DND-41 (cell line): ENCODE results near the gene IER2.
"Not testable (repeated sequence)": the region's sequence is repeated elsewhere in the genome, so short reads cannot be mapped to it uniquely, and the experiment has no call there.

Source experiments
- ATAC-seq: fragments of 200-7000 bp; cut with Tn5 transposase; 3 replicates; pipeline ENCODE4 v1.9.1; 2021; ENCODE audit warnings: low read depth; ENCODE audit not compliant: insufficient read depth
- DNase-seq: peaks from one replicate; pipeline ENCODE4 v3.0.0-alpha.2; 2020
- H2AFZ ChIP-seq: 2 replicates; pipeline ENCODE4 v1.6.0; 2012; ENCODE audit warnings: low read depth, low read length
- H3K27ac ChIP-seq: 2 replicates; pipeline ENCODE4 v1.5.1; 2012; ENCODE audit warnings: low read length, inconsistent platforms
- H3K27me3 ChIP-seq: fragments of 200-600 bp; sonication (generic); 2 replicates; pipeline ENCODE4 v1.6.0; 2012; ENCODE audit warnings: low read length, mild to moderate bottlenecking, inconsistent platforms; ENCODE audit not compliant: insufficient read depth, poor library complexity
- H3K36me3 ChIP-seq: 2 replicates; pipeline ENCODE4 v1.5.1; 2012; ENCODE audit warnings: low read length, inconsistent platforms; ENCODE audit not compliant: insufficient read depth
- H3K4me1 ChIP-seq: 2 replicates; pipeline ENCODE4 v1.5.1; 2012; ENCODE audit warnings: mild to moderate bottlenecking, low read length; ENCODE audit not compliant: insufficient read depth
- H3K4me2 ChIP-seq: 2 replicates; pipeline ENCODE4 v1.6.0; 2012; ENCODE audit warnings: mild to moderate bottlenecking, moderate library complexity, low read length, inconsistent platforms; ENCODE audit not compliant: insufficient read depth
- H3K4me3 ChIP-seq, 2 experiments: fragments of 200-600 bp in 1 of 2; shearing (Covaris generic) in 1 of 2; 2 replicates each; pipeline ENCODE4 v1.5.1; 2012 to 2016; ENCODE audit warnings: inconsistent platforms in 2 of 2, low read length in 2 of 2, mild to moderate bottlenecking in 2 of 2, low read depth in 1 of 2, moderate library complexity in 1 of 2
- H3K79me2 ChIP-seq: 2 replicates; pipeline ENCODE4 v1.6.0; 2012; ENCODE audit warnings: low read length, inconsistent platforms; ENCODE audit not compliant: insufficient read depth
- H3K9ac ChIP-seq: 2 replicates; pipeline ENCODE4 v1.6.0; 2012; ENCODE audit warnings: low read depth, mild to moderate bottlenecking, inconsistent platforms, low read length, moderate library complexity
- H3K9me3 ChIP-seq: 2 replicates; pipeline ENCODE4 v1.5.1; 2012; ENCODE audit warnings: low read length, moderate library complexity, mild to moderate bottlenecking, inconsistent platforms; ENCODE audit not compliant: insufficient read depth, severe bottlenecking
- H4K20me1 ChIP-seq: 2 replicates; pipeline ENCODE4 v1.6.0; 2012; ENCODE audit warnings: low read length; ENCODE audit not compliant: insufficient read depth
- EZH2 ChIP-seq: IDR thresholded peaks from 3 replicates; pipeline ENCODE4 v1.6.1; 2012; ENCODE audit warnings: borderline replicate concordance, low read depth, mild to moderate bottlenecking, moderate library complexity, low read length, inconsistent platforms; ENCODE audit not compliant: severe bottlenecking
- TF ChIP-seq, protein P1 (sequence below): IDR thresholded peaks from 2 replicates; pipeline ENCODE4 v1.5.1; 2012; ENCODE audit warnings: borderline replicate concordance, low read length, moderate library complexity, mild to moderate bottlenecking; ENCODE audit not compliant: poor library complexity, severe bottlenecking; ENCODE audit errors: extremely low read depth

IER2 gene

DNA sequence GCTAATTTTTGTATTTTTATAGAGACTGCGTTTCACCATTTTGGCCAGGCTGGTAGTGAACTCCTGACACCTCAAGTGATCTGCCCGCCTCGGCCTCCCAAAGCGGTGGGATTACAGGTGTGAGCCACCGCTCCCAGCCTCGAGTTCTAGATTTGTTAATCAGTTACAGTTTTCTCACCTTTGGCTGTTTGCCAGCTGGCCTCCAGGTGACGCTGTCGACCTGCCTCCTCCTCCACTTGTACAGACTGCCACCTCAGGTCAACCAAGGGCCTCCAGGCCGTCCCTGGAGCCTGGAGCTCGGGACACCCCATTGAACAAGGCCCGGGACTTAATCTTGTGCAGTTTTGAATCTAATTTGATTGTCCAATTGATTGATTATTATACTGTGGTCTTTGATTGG lies 45.5 kb downstream of the IER2 start:
- Histone ChIP-seq H3K9me3 (no peaks in the 10 kb centered on the region), H3K4me1 (no peaks in the 10 kb centered on the region), H3K4me2 (no peak overlapping the region), H3K36me3 (no peaks in the 10 kb centered on the region), H2AFZ (no peak overlapping the region), H3K27me3 (no peaks in the 10 kb centered on the region), H4K20me1 (no peaks in the 10 kb centered on the region), H3K9ac (no peak overlapping the region), H3K79me2 (no peaks in the 10 kb centered on the region), H3K27ac (no peak overlapping the region), H3K4me3 (no peak overlapping the region)
- no peak for TF ChIP-seq EZH2
- TF ChIP-seq, protein P1, sequence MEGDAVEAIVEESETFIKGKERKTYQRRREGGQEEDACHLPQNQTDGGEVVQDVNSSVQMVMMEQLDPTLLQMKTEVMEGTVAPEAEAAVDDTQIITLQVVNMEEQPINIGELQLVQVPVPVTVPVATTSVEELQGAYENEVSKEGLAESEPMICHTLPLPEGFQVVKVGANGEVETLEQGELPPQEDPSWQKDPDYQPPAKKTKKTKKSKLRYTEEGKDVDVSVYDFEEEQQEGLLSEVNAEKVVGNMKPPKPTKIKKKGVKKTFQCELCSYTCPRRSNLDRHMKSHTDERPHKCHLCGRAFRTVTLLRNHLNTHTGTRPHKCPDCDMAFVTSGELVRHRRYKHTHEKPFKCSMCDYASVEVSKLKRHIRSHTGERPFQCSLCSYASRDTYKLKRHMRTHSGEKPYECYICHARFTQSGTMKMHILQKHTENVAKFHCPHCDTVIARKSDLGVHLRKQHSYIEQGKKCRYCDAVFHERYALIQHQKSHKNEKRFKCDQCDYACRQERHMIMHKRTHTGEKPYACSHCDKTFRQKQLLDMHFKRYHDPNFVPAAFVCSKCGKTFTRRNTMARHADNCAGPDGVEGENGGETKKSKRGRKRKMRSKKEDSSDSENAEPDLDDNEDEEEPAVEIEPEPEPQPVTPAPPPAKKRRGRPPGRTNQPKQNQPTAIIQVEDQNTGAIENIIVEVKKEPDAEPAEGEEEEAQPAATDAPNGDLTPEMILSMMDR: peak; percentile 32
- DNase-seq: no peak
- ATAC-seq: no peak

DNA sequence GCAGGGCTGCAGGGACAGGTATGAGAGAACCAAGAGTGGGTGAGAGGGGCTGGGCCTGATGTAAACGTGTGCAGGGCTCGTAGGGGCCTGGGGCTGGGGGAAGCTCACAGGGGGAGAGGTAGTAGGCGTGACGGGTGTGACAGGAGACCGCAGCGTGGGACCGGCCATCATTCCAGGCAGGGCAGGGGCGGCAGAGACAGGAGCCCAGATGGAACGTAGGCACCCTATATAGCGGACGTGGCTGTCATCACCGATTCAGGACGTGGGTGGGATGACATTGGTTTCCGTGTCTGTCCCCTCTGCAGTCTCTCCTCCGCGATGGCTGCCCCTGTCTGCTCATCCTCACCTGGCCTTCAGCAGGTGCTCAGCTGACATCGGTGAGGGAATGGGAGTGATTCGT lies 48.4 kb downstream of the IER2 start:
- Histone ChIP-seq H3K27ac (no peak overlapping the region), H3K4me3 (no peak overlapping the region), H3K4me1 (no peaks in the 10 kb centered on the region), H3K9ac (no peak overlapping the region), H3K4me2 (no peak overlapping the region), H3K36me3 (no peaks in the 10 kb centered on the region), H2AFZ (no peak overlapping the region), H3K27me3 (no peaks in the 10 kb centered on the region), H3K9me3 (no peaks in the 10 kb centered on the region), H4K20me1 (no peaks in the 10 kb centered on the region), H3K79me2 (no peaks in the 10 kb centered on the region)
- no peak for ATAC-seq
- no peak for DNase-seq
- TF ChIP-seq, protein P1: no peak
- no peak for TF ChIP-seq EZH2

DNA sequence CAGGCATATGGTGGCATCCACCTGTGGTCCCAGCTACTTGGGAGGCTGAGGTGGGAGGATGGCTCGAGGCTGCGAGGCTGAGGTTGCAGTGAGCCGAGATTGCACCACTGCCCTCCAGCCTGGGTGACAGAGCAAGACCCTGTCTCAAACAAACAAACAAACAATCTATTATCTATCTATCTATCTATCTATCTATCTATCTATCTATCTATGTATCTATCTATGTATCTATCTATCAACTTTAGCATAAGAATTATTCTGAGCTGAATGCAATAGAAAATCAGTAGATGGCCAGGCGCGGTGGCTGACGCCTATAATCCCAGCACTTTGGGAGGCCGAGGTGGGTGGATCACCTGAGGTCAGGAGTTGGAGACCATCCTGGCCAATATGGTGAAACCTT lies 51.9 kb downstream of the IER2 start:
- H3K4me1 ChIP-seq, H3K27ac ChIP-seq, DNase-seq, ATAC-seq, H3K9me3 ChIP-seq, H3K27me3 ChIP-seq, H3K79me2 ChIP-seq, H2AFZ ChIP-seq, H3K4me2 ChIP-seq, H3K36me3 ChIP-seq, H4K20me1 ChIP-seq, H3K9ac ChIP-seq, H3K4me3 ChIP-seq: not testable (repeated sequence)
